Spleen (tissue), 11 donors: ENCODE data around the gene ADARB2. TPM values are rescaled to one million over a fixed set of nuclear protein-coding genes. Genes with fewer than 3 reads are reported as not detected.

Experiments
- DNase-seq: peaks from one replicate; pipeline ENCODE4 v3.0.0-alpha.2; 2020
- H3K27ac ChIP-seq, 8 donors: fragments of 200-600 bp; sonication (generic) in 7 of 8; 1 replicate in 4 of 8; 2 replicates in 4 of 8; pipeline versions ENCODE4 v1.5.0 to v1.8.0; 2016 to 2021; ENCODE audit warnings: inconsistent platforms in 4 of 8, mild to moderate bottlenecking in 4 of 8, moderate library complexity in 1 of 8
- H3K27me3 ChIP-seq, 7 donors: fragments of 200-600 bp; sonication (generic) in 6 of 7; replicated peaks in 1 of 7; 1 replicate in 4 of 7; 2 replicates in 3 of 7; pipeline versions ENCODE4 v1.5.0 to v1.8.0; 2016 to 2021; ENCODE audit warnings: inconsistent platforms in 3 of 7, mild to moderate bottlenecking in 1 of 7
- H3K36me3 ChIP-seq, 6 donors: fragments of 200-600 bp; sonication (generic) in 5 of 6; 1 replicate in 4 of 6; 2 replicates in 2 of 6; pipeline versions ENCODE4 v1.5.0 to v1.8.0; 2016 to 2021; ENCODE audit warnings: inconsistent platforms in 2 of 6
- H3K4me1 ChIP-seq, 6 donors: fragments of 200-600 bp; sonication (generic) in 5 of 6; 1 replicate in 3 of 6; 2 replicates in 3 of 6; pipeline versions ENCODE4 v1.5.0 to v1.8.0; 2016 to 2021; ENCODE audit warnings: inconsistent platforms in 3 of 6
- H3K4me3 ChIP-seq, 8 donors: fragments of 200-600 bp; sonication (generic) in 7 of 8; 1 replicate in 4 of 8; 2 replicates in 4 of 8; pipeline versions ENCODE4 v1.5.0 to v1.8.0; 2016 to 2021; ENCODE audit warnings: inconsistent platforms in 4 of 8, mild to moderate bottlenecking in 4 of 8, moderate library complexity in 2 of 8
- H3K9me3 ChIP-seq, 8 donors: fragments of 200-600 bp; sonication (generic) in 7 of 8; 1 replicate in 4 of 8; 2 replicates in 4 of 8; pipeline versions ENCODE4 v1.5.0 to v1.8.0; 2016 to 2021; ENCODE audit warnings: inconsistent platforms in 4 of 8
- CTCF ChIP-seq, 11 experiments: fragments of 200-600 bp in 7 of 11; fragments of 450-650 bp in 4 of 11; sonication (generic) in 4 of 11; IDR thresholded peaks in 8 of 11; conservative IDR thresholded peaks in 3 of 11; 1 replicate in 7 of 11; 2 replicates in 4 of 11; pipeline versions ENCODE4 v1.4.0 to v1.8.0; 2016 to 2021; ENCODE audit warnings: antibody characterized with exemption in 11 of 11, inconsistent platforms in 4 of 11, mild to moderate bottlenecking in 1 of 11
- POLR2A ChIP-seq, 3 donors: fragments of 450-650 bp; IDR thresholded peaks; one replicate each; pipeline ENCODE4 v1.5.1; 2017; ENCODE audit warnings: antibody characterized with exemption in 3 of 3, mild to moderate bottlenecking in 1 of 3
- POLR2AphosphoS5 ChIP-seq, 3 donors: sonication (generic); formaldehyde crosslinking; IDR thresholded peaks; one replicate each; pipeline ENCODE4 v1.5.1; 2017; ENCODE audit warnings: antibody characterized with exemption in 3 of 3
- WGBS, 5 donors: extraction: QIAGEN DNeasy Blood & Tissue Kit in 3 of 5; methylation state at CpG; one replicate each; pipeline versions ENCODE4 v1.1.5 to v1.1.7; 2013 to 2018; 5-methylcytosine and 5-hydroxymethylcytosine counted together
- intact Hi-C: fragments of 100-400 bp; cut with DNase I; formaldehyde crosslinking; loops from one replicate; pipeline ENCODE4 v1.15.0; 2023; ENCODE audit warnings: low total_unique reads
- polyA plus RNA-seq, 3 donors: library from polyadenylated mRNA; stranded (reverse); fragments of 200-250 nt; gene quantifications; one replicate each; pipeline ENCODE4 v1.2.1, GENCODE V29; 2013
- total RNA-seq, 7 donors: library from RNA; depleted of rRNA in 3 of 7; stranded (reverse); fragments of >200 nt in 3 of 7; fragmentation: NEBNext Ultra II Directional in 4 of 7; extraction: Animal tissue kit (Norgen Biotek cat#: 25700) in 4 of 7; gene quantifications; one replicate each; pipeline versions ENCODE4 v1.1.0 to v1.2.1, GENCODE V29; 2016 to 2021
- donor health status: healthy with polysubstance abuse.
- donor health status: DM: no; HTN: no; CAD: no; lungs with moderate emphysema.
- donor health status: DM: no; HTN: no; CAD: no.
- donor health status: Bipolar disorder and iron deficiency.
- donor health status: healthy.
- donor health status: DM: no; HTN: no; CAD: no.
- donor health status: DM: yes; HTN: yes; CAD: no.

The ADARB2 gene
- total and polyA plus RNA-seq, 10 donors = 0.05 to 8.1 (median 0.96) TPM

DNA sequence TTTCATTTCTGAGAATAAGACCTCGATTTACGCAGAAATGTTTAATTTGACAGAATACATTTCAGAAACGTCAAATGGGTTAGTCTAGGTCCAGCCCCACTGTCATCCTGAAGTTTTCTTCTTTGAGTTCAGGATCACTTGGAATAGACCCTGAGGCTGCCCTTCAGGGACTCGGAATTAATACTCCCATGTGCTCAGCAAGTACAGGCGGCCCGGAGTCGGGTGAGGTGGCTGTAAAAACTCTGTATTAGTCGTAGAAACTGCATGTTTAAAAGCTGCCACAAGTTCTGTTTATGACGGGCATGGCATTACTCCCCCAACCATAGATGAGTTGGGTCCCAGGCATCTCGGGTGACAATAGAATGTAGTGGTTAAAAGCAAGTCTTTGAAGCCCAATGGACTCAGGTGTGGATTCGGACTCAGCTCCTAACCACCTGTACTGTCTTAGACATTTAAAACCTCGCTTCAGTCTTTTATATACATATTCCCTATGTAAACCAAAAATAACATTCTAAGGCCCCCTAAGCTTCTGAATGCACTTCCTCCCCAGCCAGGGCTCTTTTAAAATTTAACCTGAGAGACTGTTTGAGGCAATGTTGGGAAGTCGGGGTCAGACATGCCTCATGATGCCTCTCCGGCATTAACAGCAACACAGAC is 216.3 kb downstream of the ADARB2 start:
- Histone ChIP-seq H3K9me3 (no peaks in the 10 kb centered on the region), H3K4me3 (no peak overlapping the region), H3K4me1 (no peaks in the 10 kb centered on the region), H3K27ac (no peak overlapping the region), H3K27me3 (peaks cover 0 to 7% (median 0%) of the 10 kb centered on the region in 7 donors), H3K36me3 (no peaks in the 10 kb centered on the region)
- intact Hi-C loops = no loop called here
- DNase-seq = no peak
- 78 to 85% (median 82%) methylated on average over 14 of the region's 14 CpGs for WGBS, 5 donors
- TF ChIP-seq POLR2AphosphoS5 (IDR thresholded peaks at IDR 0.05) = no peak
- no peak for TF ChIP-seq CTCF (IDR thresholded peaks at IDR 0.05 in 8 of 11, conservative IDR thresholded peaks at IDR 0.05 in 3 of 11)
- no peak for TF ChIP-seq POLR2A (IDR thresholded peaks at IDR 0.05)

GRCh38 chr10:1519391-1519790 is 217.9 kb downstream of the ADARB2 start:
- Histone ChIP-seq H3K4me1 (no peaks in the 10 kb centered on the region), H3K27me3 (peaks cover 0 to 9% (median 0%) of the 10 kb centered on the region in 7 donors), H3K9me3 (no peaks in the 10 kb centered on the region), H3K27ac (no peak overlapping the region), H3K36me3 (no peaks in the 10 kb centered on the region), H3K4me3 (no peak overlapping the region)
- TF ChIP-seq POLR2AphosphoS5 (IDR thresholded peaks at IDR 0.05) (no peak), POLR2A (IDR thresholded peaks at IDR 0.05) (no peak), CTCF (IDR thresholded peaks at IDR 0.05 in 8 of 11, conservative IDR thresholded peaks at IDR 0.05 in 3 of 11) (no peak)
- 89 to 96% (median 93%) methylated on average over 4 to 6 of the region's 6 CpGs for WGBS, 5 donors
- intact Hi-C loops = no loop called here
- DNase-seq = no peak

GRCh38 chr10:1517684-1518083 is 219.6 kb downstream of the ADARB2 start:
- no peak for DNase-seq
- no peaks in the 10 kb centered on the region for H3K4me1 ChIP-seq
- no peak overlapping the region for H3K4me3 ChIP-seq
- WGBS, 5 donors = 78 to 92% (median 85%) methylated on average over 7 of the region's 7 CpGs
- peaks cover 0 to 16% (median 0%) of the 10 kb centered on the region in 7 donors for H3K27me3 ChIP-seq
- intact Hi-C loops = no loop called here
- H3K27ac ChIP-seq = no peak overlapping the region
- H3K36me3 ChIP-seq = no peaks in the 10 kb centered on the region
- no peak for TF ChIP-seq POLR2AphosphoS5 (IDR thresholded peaks at IDR 0.05)
- no peak for TF ChIP-seq POLR2A (IDR thresholded peaks at IDR 0.05)
- no peak for TF ChIP-seq CTCF (IDR thresholded peaks at IDR 0.05 in 8 of 11, conservative IDR thresholded peaks at IDR 0.05 in 3 of 11)
- H3K9me3 ChIP-seq = no peaks in the 10 kb centered on the region

GRCh38 chr10:1516492-1517165 is 220.7 kb downstream of the ADARB2 start:
- intact Hi-C loops = no loop called here
- H3K27ac ChIP-seq = no peak overlapping the region
- 72 to 80% (median 78%) methylated on average over 29 of the region's 29 CpGs for WGBS, 5 donors
- TF ChIP-seq POLR2A (IDR thresholded peaks at IDR 0.05) (no peak), POLR2AphosphoS5 (IDR thresholded peaks at IDR 0.05) (no peak), CTCF (IDR thresholded peaks at IDR 0.05 in 8 of 11, conservative IDR thresholded peaks at IDR 0.05 in 3 of 11) (no peak)
- no peak for DNase-seq
- H3K4me1 ChIP-seq = no peaks in the 10 kb centered on the region
- peaks cover 0 to 16% (median 0%) of the 10 kb centered on the region in 7 donors for H3K27me3 ChIP-seq
- H3K9me3 ChIP-seq = no peaks in the 10 kb centered on the region
- no peaks in the 10 kb centered on the region for H3K36me3 ChIP-seq
- H3K4me3 ChIP-seq = no peak overlapping the region
